GM21515 (cell line): Measurements from ENCODE around the gene LRG1.

ENCODE experiments used
- ATAC-seq: cut with Tn5 transposase; IDR thresholded peaks from one replicate; pipeline ENCODE4 v1.9.1; 2021; ENCODE audit not compliant: unreplicated experiment

LRG1 gene

GRCh38 chr19:4511300-4512054, 28.4 kb downstream of the LRG1 start:
- ATAC-seq, result no peak

GRCh38 chr19:4510435-4511255, 29.2 kb downstream of the LRG1 start:
- ATAC-seq, result no peak

DNA sequence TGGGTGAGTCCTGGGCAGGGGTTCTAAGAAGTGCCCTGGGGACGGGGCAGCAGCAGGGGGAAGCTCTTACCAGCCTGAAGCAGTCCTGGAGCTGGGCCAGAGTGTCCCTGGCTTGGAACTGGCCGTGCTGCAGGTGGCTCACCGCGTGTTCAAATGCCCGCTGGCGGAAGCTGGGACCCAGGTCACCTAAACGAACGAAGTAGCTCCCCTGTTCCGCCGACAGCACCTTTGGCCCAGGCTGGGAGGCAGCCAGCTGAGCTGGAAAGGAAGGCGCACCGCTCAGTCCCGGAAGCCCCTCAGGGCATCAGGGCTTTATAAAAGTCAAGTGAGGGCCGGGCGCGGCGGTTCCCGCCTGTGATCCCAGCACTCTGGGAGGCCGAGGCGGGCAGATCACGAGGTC, 31.1 kb downstream of the LRG1 start:
- no peak for ATAC-seq

DNA sequence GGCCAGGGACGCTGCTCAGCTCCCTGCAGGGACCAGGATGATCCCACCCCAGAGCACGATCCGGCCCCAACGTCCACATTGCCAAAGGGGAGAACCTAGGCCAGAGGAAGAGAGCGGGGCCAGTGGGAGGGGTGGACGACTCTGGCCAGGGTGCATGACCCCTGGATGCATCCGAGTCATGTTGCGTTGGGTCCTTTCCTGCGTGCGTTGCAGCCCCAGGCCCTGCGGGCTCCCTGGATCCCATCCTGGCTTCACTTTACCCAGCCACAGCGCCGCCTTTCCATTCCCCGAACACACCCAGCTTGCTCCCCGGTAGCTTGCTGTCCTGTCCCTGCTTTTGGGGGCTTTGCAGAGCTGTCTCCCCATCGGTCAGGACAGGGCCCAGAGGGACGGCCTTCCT, 32.0 kb downstream of the LRG1 start:
- no peak for ATAC-seq

- ATAC-seq, result no peak
Measured at GRCh38 chr19:4507150-4507452, 32.7 kb downstream of the LRG1 start.

DNA sequence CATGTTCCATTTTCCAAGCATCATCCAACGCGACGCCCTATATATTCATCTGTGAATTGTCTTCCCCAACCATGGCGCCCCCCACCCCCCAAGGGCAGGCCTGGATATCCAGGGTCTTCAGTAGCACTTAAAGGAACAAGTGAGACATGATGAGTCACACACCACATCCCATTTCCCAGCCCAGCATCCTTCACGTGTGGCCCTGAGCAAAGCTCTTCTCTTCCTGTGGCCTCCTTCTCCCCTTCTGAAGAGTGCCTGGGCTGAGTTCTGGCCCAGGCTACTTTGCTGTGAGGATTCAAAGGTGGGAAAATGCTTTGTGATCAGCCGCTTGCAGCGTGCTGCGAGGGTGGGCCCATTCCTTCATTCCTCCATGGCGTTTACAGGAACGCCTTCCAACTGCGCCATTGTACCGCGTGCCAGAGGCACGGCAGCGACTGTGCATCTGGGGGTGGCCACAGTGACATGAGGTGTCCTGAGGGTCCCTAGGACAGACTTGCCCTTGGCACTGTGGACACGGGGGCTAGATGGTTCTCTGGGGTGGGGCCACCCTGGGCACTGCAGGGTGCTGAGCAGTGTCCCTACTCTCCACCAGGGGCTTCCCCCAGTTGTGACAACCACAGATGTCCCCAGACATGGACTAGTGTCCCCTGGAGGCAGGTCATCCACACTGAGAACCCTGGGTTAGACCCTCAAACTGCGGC, 33.2 kb downstream of the LRG1 start:
- no peak for ATAC-seq

DNA sequence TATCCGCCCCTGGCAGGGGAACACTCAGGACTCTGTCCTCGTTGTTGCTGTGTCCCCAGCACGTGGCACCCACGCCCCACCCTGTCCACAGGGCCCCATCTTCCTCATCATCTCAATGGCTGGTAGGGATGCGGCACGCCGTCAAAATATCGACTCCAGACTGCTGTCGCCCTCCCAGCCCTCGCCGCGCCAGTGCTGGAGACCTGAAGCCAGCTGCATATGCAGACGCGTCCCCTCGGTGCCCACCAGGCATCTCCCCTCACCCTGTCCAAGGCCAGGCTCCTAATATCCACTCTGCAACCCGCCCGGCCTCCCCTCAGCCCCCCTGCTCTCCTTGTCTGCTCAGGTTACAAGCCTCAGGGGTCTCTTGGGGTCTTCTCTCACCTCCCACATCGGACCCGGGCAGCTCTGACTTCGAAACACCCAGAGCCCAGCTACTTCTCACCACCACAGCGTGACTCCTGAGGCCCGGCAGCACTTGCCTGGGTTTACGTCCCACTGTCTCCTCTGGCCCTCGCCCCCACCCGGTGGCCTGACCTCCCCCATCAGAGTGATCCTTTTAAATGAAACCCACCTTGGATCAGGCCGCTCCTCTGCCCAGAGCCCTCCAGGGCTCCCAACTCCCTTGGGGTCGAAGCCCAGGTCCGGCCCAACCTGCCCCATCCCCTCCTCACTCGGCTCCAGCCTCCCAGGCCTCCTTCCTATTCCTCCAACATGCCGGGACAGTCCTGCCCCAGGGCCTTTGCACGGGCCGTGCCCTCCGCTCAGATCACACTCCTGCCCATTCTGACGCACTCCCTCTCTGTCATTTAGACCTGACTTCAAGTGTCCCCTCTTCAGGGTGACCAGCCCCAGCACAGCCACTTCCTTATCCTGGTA, 34.0 kb downstream of the LRG1 start:
- ATAC-seq, result no peak

DNA sequence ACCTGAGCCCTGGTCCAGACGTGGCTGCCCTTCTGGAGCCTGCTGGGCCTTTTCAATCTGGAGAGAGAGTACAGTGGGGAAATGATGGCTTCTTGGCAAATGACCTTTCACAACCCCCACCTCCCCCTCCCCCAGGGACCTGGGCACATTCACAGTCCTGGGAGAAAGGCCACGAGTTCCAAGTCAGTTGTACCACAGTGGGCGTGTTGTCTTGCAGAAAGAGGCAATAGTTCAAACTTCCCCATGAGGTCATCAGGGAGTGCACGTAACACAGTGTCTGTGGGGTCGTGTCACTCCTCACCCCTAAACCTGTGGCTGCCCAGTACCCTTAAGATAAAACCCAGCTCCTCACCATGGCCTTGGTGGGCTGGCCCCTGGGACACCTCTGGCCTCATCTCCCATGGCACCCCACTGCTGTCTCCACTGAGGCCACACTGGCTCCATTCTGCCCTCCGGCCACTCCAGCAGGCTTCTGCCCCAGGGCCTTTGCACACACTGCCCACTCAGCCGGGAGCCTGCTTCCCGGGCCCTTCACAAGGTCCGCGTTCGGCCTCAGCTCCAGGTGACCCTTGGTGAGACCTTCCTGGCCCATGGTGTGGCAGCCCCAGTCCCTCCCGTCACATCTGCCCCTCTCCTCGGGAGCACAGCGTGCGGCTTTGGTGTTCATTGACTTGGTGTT, 34.8 kb downstream of the LRG1 start:
- no peak for ATAC-seq

DNA sequence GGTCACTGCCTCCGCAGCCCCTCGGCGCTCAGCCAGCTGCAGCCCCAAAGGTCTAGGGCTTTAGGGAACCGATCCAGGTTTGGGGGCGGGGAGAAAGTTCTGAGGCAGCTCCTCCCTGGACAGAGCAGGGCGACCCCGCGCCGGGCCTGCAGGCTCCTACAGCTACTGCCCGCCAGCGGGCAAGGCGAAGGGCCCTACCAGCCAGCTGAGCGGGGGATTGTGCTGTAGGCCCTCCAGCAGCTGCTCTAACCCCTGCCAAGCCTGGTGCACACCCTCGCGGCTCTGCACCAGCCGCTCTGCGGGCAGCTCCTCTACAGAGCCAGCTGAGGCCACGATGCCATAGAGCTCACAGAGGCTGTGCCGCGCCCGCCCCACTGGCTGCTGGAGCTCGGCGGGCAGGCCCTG, 35.5 kb downstream of the LRG1 start:
- no peak for ATAC-seq

- ATAC-seq, result no peak
Measured at GRCh38 chr19:4503825-4504170, 36.0 kb downstream of the LRG1 start.

GRCh38 chr19:4503132-4503824, 36.6 kb downstream of the LRG1 start:
- ATAC-seq, result no peak

- no peak for ATAC-seq
Measured at GRCh38 chr19:4502282-4503131, 37.3 kb downstream of the LRG1 start.

GRCh38 chr19:4501691-4502090, 38.1 kb downstream of the LRG1 start:
- no peak for ATAC-seq

GRCh38 chr19:4500841-4501591, 38.8 kb downstream of the LRG1 start:
- no peak for ATAC-seq

DNA sequence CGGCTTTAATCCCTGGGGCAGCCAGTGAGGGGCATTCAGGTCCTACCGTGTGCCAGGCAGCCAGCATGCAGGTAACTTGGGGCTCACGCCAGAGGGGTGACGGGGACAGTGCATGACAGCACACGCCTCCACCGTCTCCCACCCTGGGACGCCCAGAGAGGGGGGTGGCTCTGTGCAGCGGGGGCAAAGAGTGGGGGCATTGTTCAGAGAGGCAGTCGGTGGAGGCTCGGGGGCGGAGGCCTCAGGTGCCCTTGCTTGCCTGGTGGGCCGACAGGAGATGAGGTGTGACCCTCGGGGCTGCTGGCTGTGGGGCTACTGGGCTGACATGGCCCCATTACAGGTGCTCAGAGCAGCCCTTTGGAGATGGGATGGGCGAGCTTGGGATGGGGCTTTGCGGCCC, 40.0 kb downstream of the LRG1 start:
- no peak for ATAC-seq

GRCh38 chr19:4499318-4499717, 40.5 kb downstream of the LRG1 start:
- ATAC-seq, result no peak

DNA sequence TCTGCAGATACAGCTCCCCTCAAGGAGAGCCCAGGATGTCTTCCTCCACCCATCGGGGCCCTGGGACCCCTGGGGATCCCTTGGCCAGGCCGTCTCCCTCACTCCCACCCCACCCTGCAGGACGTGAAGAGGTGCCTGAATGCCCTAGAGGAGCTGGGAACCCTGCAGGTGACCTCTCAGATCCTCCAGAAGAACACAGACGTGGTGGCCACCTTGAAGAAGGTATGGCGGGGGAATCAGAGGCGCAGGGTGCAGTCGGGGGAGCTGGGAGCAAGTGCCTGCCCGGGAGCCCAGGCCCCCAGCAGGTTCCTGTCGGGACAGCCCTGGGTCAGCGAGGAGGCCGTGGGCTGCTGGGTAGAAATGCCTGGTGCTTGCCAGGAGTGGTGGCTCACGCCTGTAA, 41.1 kb downstream of the LRG1 start:
- ATAC-seq, result no peak

GRCh38 chr19:4497770-4498389, 42.0 kb downstream of the LRG1 start:
- ATAC-seq, result no peak
